IMR-90 (cell line): ENCODE results near the gene FHDC1. TPM values are rescaled to one million over a fixed set of nuclear protein-coding genes. Genes with fewer than 3 reads are reported as not detected.

ENCODE experiments used
- ATAC-seq: fragments of 200-7000 bp; cut with Tn5 transposase; 2 replicates; pipeline ENCODE4 v1.9.1; 2020; ENCODE audit warnings: low read depth, mild to moderate bottlenecking, moderate library complexity
- BruUV-seq: library from RNA; stranded (reverse); fragments of 400-500 nt; replicated peaks from 2 replicates; lab custom pipeline; 2021; lab: Mats Ljungman, UMichigan
- CTCF ChIA-PET: fragments of 300-600 bp; formaldehyde crosslinking; extraction: SDS; loops from one replicate; lab custom pipeline; 2021; ENCODE audit warnings: antibody characterized with exemption; lab: Yijun Ruan, JAX
- POLR2A ChIA-PET: fragments of 300-600 bp; sonication (Branson Sonifier 250); formaldehyde crosslinking; loops from one replicate; lab custom pipeline; 2022; ENCODE audit warnings: antibody characterized with exemption; ENCODE audit not compliant: unreplicated experiment; lab: Charles Lee
- DNase-seq: peaks from one replicate; pipeline ENCODE4 v3.0.0; 2013
- H2AFZ ChIP-seq: replicated peaks from 2 replicates; pipeline ENCODE3; 2013; ENCODE audit warnings: low read length, mild to moderate bottlenecking; ENCODE audit not compliant: poor library complexity
- H2AK5ac ChIP-seq: 2 replicates; pipeline ENCODE4 v1.6.1; 2013; ENCODE audit warnings: low read depth, low read length, inconsistent platforms
- H2AK9ac ChIP-seq: replicated peaks from 2 replicates; pipeline ENCODE3; 2013; ENCODE audit warnings: mild to moderate bottlenecking, low read depth, low read length, moderate library complexity; ENCODE audit not compliant: poor library complexity
- H2BK120ac ChIP-seq: 2 replicates; pipeline ENCODE4 v1.6.1; 2013; ENCODE audit warnings: low read depth, low read length, inconsistent platforms
- H2BK15ac ChIP-seq: 3 replicates; pipeline ENCODE4 v1.6.1; 2013; ENCODE audit warnings: low read depth, low read length, inconsistent platforms
- H2BK20ac ChIP-seq: 2 replicates; pipeline ENCODE4 v1.6.1; 2013; ENCODE audit warnings: low read depth, mild to moderate bottlenecking, inconsistent platforms, low read length, moderate library complexity
- H2BK5ac ChIP-seq: 2 replicates; pipeline ENCODE4 v1.6.1; 2013; ENCODE audit warnings: mild to moderate bottlenecking, low read depth, low read length, inconsistent platforms; ENCODE audit not compliant: poor library complexity, severe bottlenecking
- H3K14ac ChIP-seq: replicated peaks from 2 replicates; pipeline ENCODE4 v1.6.1; 2013; ENCODE audit warnings: low read depth, low read length, inconsistent platforms
- H3K18ac ChIP-seq: 2 replicates; pipeline ENCODE4 v1.6.1; 2013; ENCODE audit warnings: low read depth, low read length, control low read depth
- H3K23ac ChIP-seq: 2 replicates; pipeline ENCODE4 v1.6.1; 2013; ENCODE audit warnings: low read depth, low read length, inconsistent platforms
- H3K27ac ChIP-seq: 2 replicates; pipeline ENCODE4 v1.5.1; 2013; ENCODE audit warnings: mild to moderate bottlenecking, control low read depth, low read length; ENCODE audit not compliant: insufficient read depth
- H3K27me3 ChIP-seq: 2 replicates; pipeline ENCODE4 v1.6.1; 2013; ENCODE audit warnings: low read length; ENCODE audit not compliant: control insufficient read depth, insufficient read depth
- H3K36me3 ChIP-seq: 2 replicates; pipeline ENCODE4 v1.6.1; 2013; ENCODE audit warnings: low read length, mixed read lengths; ENCODE audit not compliant: control insufficient read depth, insufficient read depth
- H3K4ac ChIP-seq: 2 replicates; pipeline ENCODE4 v1.6.1; 2013; ENCODE audit warnings: low read depth, low read length, inconsistent platforms
- H3K4me1 ChIP-seq: 2 replicates; pipeline ENCODE4 v1.6.1; 2013; ENCODE audit warnings: low read length, mixed read lengths; ENCODE audit not compliant: control insufficient read depth, insufficient read depth
- H3K4me2 ChIP-seq: 2 replicates; pipeline ENCODE4 v1.6.1; 2013; ENCODE audit warnings: low read depth, mild to moderate bottlenecking, control low read depth, low read length, moderate library complexity
- H3K4me3 ChIP-seq: 2 replicates; pipeline ENCODE4 v1.5.1; 2013; ENCODE audit warnings: low read depth, mild to moderate bottlenecking, control low read depth, low read length, moderate library complexity; ENCODE audit not compliant: insufficient read depth
- H3K56ac ChIP-seq: 2 replicates; pipeline ENCODE4 v1.6.1; 2013; ENCODE audit warnings: low read length, inconsistent platforms; ENCODE audit not compliant: insufficient read depth; ENCODE audit errors: extremely low read depth
- H3K79me1 ChIP-seq, 2 experiments: 2 replicates each; pipeline ENCODE4 v1.6.1; 2013; ENCODE audit warnings: low read length in 2 of 2, inconsistent platforms in 1 of 2, low read depth in 1 of 2
- H3K9ac ChIP-seq: 2 replicates; pipeline ENCODE4 v1.6.1; 2013; ENCODE audit warnings: low read depth, low read length, control low read depth
- H3K9me1 ChIP-seq: 2 replicates; pipeline ENCODE4 v1.6.1; 2013; ENCODE audit warnings: low read length, inconsistent platforms; ENCODE audit not compliant: insufficient read depth
- H3K9me3 ChIP-seq: 2 replicates; pipeline ENCODE4 v1.6.1; 2013; ENCODE audit warnings: low read length; ENCODE audit not compliant: control insufficient read depth, insufficient read depth
- H4K20me1 ChIP-seq: 2 replicates; pipeline ENCODE4 v1.6.1; 2013; ENCODE audit warnings: low read length, inconsistent platforms; ENCODE audit not compliant: insufficient read depth
- H4K5ac ChIP-seq: 2 replicates; pipeline ENCODE4 v1.6.1; 2013; ENCODE audit warnings: mild to moderate bottlenecking, low read depth, low read length, control low read depth
- H4K8ac ChIP-seq, 2 experiments: 2 replicates each; pipeline ENCODE4 v1.6.1; 2013; ENCODE audit warnings: low read depth in 2 of 2, low read length in 2 of 2, control low read depth in 1 of 2, inconsistent platforms in 1 of 2
- H4K91ac ChIP-seq: 2 replicates; pipeline ENCODE4 v1.6.1; 2013; ENCODE audit warnings: low read depth, low read length, inconsistent platforms; ENCODE audit not compliant: insufficient read depth
- BHLHE40 ChIP-seq: fragments of 150-350 bp; IDR thresholded peaks from 2 replicates; pipeline ENCODE4 v1.6.1; 2016; ENCODE audit warnings: mild to moderate bottlenecking, low read depth, low read length
- CEBPB ChIP-seq: IDR thresholded peaks from 2 replicates; pipeline ENCODE4 v1.6.1; 2012; ENCODE audit warnings: low read depth, low read length, improper control_type of control experiment
- CHD1 ChIP-seq: IDR thresholded peaks from 2 replicates; pipeline ENCODE4 v1.6.1; 2012; ENCODE audit warnings: low read depth, low read length, improper control_type of control experiment
- FOS ChIP-seq: fragments of 150-350 bp; IDR thresholded peaks from 2 replicates; pipeline ENCODE4 v1.6.1; 2016; ENCODE audit warnings: low read depth, low read length
- MAFK ChIP-seq: IDR thresholded peaks from 2 replicates; pipeline ENCODE4 v1.6.1; 2012; ENCODE audit warnings: low read depth, low read length, improper control_type of control experiment
- MAZ ChIP-seq: IDR thresholded peaks from 2 replicates; pipeline ENCODE4 v1.6.1; 2012; ENCODE audit warnings: low read depth, mild to moderate bottlenecking, low read length, improper control_type of control experiment, moderate library complexity, borderline replicate concordance
- MXI1 ChIP-seq: IDR thresholded peaks from 2 replicates; pipeline ENCODE4 v1.6.1; 2012; ENCODE audit warnings: low read depth, mild to moderate bottlenecking, low read length, moderate library complexity, borderline replicate concordance
- NFE2L2 ChIP-seq: fragments of 150-350 bp; IDR thresholded peaks from 2 replicates; pipeline ENCODE4 v1.6.1; 2016; ENCODE audit warnings: low read depth, mild to moderate bottlenecking, low read length
- POLR2A ChIP-seq: IDR thresholded peaks from 2 replicates; pipeline ENCODE4 v1.6.1; 2012; ENCODE audit warnings: mild to moderate bottlenecking, low read depth, low read length
- RAD21 ChIP-seq: IDR thresholded peaks from 2 replicates; pipeline ENCODE4 v1.6.1; 2012; ENCODE audit warnings: low read length, improper control_type of control experiment
- RCOR1 ChIP-seq: IDR thresholded peaks from 2 replicates; pipeline ENCODE4 v1.6.1; 2012; ENCODE audit warnings: mild to moderate bottlenecking, low read length, improper control_type of control experiment; ENCODE audit not compliant: insufficient replicate concordance
- RFX5 ChIP-seq: IDR thresholded peaks from 2 replicates; pipeline ENCODE4 v1.8.0; 2012; ENCODE audit warnings: low read depth, mild to moderate bottlenecking, low read length, moderate library complexity
- SMC3 ChIP-seq: fragments of 150-350 bp; IDR thresholded peaks from 2 replicates; pipeline ENCODE4 v1.6.1; 2016; ENCODE audit warnings: low read depth, mild to moderate bottlenecking, antibody characterized with exemption, low read length, moderate library complexity
- USF2 ChIP-seq: fragments of 150-350 bp; IDR thresholded peaks from 2 replicates; pipeline ENCODE4 v1.6.1; 2017; ENCODE audit warnings: mild to moderate bottlenecking, antibody characterized with exemption, low read length, low read depth
- WGBS, 2 experiments: methylation state at CpG; one replicate each; pipeline versions ENCODE4 v1.1.5 to v1.1.7; 2013; ENCODE audit warnings: missing lambda C conversion rate in 2 of 2; ENCODE audit not compliant: insufficient read length in 1 of 2; ENCODE audit errors: extremely low coverage in 2 of 2; 5-methylcytosine and 5-hydroxymethylcytosine counted together
- dilution Hi-C: fragments of 300-500 bp; cut with HindIII; formaldehyde crosslinking; loops from one replicate; pipeline ENCODE4 v1.14.3; 2018; ENCODE audit warnings: low sequenced_read_pairs; ENCODE audit not compliant: unreplicated experiment
- in situ Hi-C: fragments of 300-500 bp; cut with MboI; formaldehyde crosslinking; loops from 3 replicates; pipeline ENCODE4 v1.14.3; 2019; ENCODE audit warnings: low sequenced_read_pairs, inconsistent platforms, mixed read lengths
- intact Hi-C: fragments of 100-400 bp; cut with micrococcal nuclease; formaldehyde crosslinking; loops from 2 replicates; pipeline ENCODE4 v1.10.0; 2022
- polyA plus RNA-seq, 3 experiments: library from polyadenylated mRNA; depleted of rRNA; stranded (reverse); fragments of >200 nt; gene quantifications; 2 replicates each; pipeline ENCODE4 v1.2.3, GENCODE V29; 2012; ENCODE audit warnings: low replicate concordance in 1 of 3
- total RNA-seq: library from RNA; depleted of rRNA; stranded (reverse); fragments of >200 nt; gene quantifications from 2 replicates; pipeline ENCODE4 v1.2.3, GENCODE V29; 2012
- TF ChIP-seq, protein P1 (sequence below): fragments of 150-350 bp; IDR thresholded peaks from 2 replicates; pipeline ENCODE4 v1.6.1; 2016; ENCODE audit warnings: low read depth, mild to moderate bottlenecking, low read length, moderate library complexity, borderline replicate concordance
- TF ChIP-seq, protein P2 (sequence below): conservative IDR thresholded peaks from 2 replicates; pipeline ENCODE4 v1.5.1; 2012; ENCODE audit warnings: mild to moderate bottlenecking, low read depth, low read length, improper control_type of control experiment

FHDC1 gene
- total and polyA plus RNA-seq, 2 of the 4 experiments (the other 2 are of a cell fraction): under 0.01 to 0.09 TPM

- Histone ChIP-seq H2AK9ac (no peak overlapping the region), H2BK15ac (no peak overlapping the region), H2BK120ac (no peak overlapping the region), H2AK5ac (no peak overlapping the region), H3K9me3 (peaks cover 10% of the 10 kb centered on the region), H2BK5ac (no peak overlapping the region), H2BK20ac (no peak overlapping the region), H3K14ac (no peak overlapping the region), H4K20me1 (no peaks in the 10 kb centered on the region), H3K27ac (no peak overlapping the region), H3K4me3 (no peak overlapping the region), H3K4ac (no peak overlapping the region), H3K4me2 (no peak overlapping the region), H4K8ac (no peak overlapping the region), H3K4me1 (no peaks in the 10 kb centered on the region), H4K5ac (no peak overlapping the region), H3K9ac (no peak overlapping the region), H3K18ac (no peak overlapping the region), H4K91ac (no peak overlapping the region), H3K9me1 (no peaks in the 10 kb centered on the region), H3K36me3 (peaks cover 3% of the 10 kb centered on the region; the same call in 1 of the 2 replicates), H3K23ac (no peak overlapping the region), H2AFZ (no peak overlapping the region), H3K79me1 (no peaks in the 10 kb centered on the region), H3K27me3 (no peaks in the 10 kb centered on the region), H3K56ac (no peak overlapping the region)
- ChIA-PET POLR2A (no interaction called here), CTCF (no interaction called here)
- ATAC-seq (no peak), DNase-seq (peak; percentile 37)
- no TSS peak for BruUV-seq
- dilution Hi-C loops (no loop called here), intact Hi-C loops (no loop called here), in situ Hi-C loops (no loop called here)
- TF ChIP-seq CHD1 (no peak), RAD21 (no peak), POLR2A (no peak), MXI1 (no peak), CEBPB (no peak), MAZ (no peak), RCOR1 (no peak), SMC3 (no peak), FOS (no peak), RFX5 (no peak), MAFK (no peak), NFE2L2 (no peak), BHLHE40 (no peak), USF2 (no peak)
- TF ChIP-seq, protein P1, sequence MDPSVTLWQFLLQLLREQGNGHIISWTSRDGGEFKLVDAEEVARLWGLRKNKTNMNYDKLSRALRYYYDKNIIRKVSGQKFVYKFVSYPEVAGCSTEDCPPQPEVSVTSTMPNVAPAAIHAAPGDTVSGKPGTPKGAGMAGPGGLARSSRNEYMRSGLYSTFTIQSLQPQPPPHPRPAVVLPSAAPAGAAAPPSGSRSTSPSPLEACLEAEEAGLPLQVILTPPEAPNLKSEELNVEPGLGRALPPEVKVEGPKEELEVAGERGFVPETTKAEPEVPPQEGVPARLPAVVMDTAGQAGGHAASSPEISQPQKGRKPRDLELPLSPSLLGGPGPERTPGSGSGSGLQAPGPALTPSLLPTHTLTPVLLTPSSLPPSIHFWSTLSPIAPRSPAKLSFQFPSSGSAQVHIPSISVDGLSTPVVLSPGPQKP: no peak
- TF ChIP-seq, protein P2, sequence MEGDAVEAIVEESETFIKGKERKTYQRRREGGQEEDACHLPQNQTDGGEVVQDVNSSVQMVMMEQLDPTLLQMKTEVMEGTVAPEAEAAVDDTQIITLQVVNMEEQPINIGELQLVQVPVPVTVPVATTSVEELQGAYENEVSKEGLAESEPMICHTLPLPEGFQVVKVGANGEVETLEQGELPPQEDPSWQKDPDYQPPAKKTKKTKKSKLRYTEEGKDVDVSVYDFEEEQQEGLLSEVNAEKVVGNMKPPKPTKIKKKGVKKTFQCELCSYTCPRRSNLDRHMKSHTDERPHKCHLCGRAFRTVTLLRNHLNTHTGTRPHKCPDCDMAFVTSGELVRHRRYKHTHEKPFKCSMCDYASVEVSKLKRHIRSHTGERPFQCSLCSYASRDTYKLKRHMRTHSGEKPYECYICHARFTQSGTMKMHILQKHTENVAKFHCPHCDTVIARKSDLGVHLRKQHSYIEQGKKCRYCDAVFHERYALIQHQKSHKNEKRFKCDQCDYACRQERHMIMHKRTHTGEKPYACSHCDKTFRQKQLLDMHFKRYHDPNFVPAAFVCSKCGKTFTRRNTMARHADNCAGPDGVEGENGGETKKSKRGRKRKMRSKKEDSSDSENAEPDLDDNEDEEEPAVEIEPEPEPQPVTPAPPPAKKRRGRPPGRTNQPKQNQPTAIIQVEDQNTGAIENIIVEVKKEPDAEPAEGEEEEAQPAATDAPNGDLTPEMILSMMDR: no peak
- WGBS, 2 experiments: no CpG with 5 or more reads among the region's 1 CpG
Observed at GRCh38 chr4:152920768-152921167, 15.4 kb upstream of the FHDC1 start.
